Measurements from ENCODE around the gene FXN.

DNA sequence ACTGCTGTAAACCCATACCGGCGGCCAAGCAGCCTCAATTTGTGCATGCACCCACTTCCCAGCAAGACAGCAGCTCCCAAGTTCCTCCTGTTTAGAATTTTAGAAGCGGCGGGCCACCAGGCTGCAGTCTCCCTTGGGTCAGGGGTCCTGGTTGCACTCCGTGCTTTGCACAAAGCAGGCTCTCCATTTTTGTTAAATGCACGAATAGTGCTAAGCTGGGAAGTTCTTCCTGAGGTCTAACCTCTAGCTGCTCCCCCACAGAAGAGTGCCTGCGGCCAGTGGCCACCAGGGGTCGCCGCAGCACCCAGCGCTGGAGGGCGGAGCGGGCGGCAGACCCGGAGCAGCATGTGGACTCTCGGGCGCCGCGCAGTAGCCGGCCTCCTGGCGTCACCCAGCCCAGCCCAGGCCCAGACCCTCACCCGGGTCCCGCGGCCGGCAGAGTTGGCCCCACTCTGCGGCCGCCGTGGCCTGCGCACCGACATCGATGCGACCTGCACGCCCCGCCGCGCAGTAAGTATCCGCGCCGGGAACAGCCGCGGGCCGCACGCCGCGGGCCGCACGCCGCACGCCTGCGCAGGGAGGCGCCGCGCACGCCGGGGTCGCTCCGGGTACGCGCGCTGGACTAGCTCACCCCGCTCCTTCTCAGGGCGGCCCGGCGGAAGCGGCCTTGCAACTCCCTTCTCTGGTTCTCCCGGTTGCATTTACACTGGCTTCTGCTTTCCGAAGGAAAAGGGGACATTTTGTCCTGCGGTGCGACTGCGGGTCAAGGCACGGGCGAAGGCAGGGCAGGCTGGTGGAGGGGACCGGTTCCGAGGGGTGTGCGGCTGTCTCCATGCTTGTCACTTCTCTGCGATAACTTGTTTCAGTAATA, at the start of gene FXN:
- TF ChIP-seq, protein P1, sequence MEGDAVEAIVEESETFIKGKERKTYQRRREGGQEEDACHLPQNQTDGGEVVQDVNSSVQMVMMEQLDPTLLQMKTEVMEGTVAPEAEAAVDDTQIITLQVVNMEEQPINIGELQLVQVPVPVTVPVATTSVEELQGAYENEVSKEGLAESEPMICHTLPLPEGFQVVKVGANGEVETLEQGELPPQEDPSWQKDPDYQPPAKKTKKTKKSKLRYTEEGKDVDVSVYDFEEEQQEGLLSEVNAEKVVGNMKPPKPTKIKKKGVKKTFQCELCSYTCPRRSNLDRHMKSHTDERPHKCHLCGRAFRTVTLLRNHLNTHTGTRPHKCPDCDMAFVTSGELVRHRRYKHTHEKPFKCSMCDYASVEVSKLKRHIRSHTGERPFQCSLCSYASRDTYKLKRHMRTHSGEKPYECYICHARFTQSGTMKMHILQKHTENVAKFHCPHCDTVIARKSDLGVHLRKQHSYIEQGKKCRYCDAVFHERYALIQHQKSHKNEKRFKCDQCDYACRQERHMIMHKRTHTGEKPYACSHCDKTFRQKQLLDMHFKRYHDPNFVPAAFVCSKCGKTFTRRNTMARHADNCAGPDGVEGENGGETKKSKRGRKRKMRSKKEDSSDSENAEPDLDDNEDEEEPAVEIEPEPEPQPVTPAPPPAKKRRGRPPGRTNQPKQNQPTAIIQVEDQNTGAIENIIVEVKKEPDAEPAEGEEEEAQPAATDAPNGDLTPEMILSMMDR (IDR thresholded peaks at IDR 0.05) = peak; percentile 73 to 98
- no peak for TF ChIP-seq EP300 (IDR thresholded peaks at IDR 0.05)
